DLD1 (cell line): ENCODE data around the gene C6orf58.

Experiments used
- in situ Hi-C: cut with HindIII; loops from 2 replicates; pipeline ENCODE4 v1.10.0; 2017; ENCODE audit warnings: low sequenced_read_pairs

Gene C6orf58

DNA sequence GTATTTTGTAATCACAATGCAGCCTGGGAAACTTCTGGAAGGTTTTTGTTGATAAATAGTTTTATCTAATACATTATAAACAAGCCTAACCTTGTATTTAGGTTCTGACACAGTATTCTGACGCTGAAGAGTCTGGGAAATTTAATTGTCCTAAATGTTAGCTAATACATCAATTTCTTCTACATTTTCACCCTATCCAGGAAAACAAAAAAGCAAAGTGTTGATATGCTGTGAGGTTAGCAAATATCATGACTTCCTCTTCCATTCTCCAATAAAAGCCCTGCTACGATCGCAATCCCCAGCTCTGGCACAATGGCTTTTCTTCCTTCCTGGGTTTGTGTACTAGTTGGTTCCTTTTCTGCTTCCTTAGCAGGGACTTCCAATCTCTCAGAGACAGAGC, at the start of gene C6orf58:
Gene C6orf58, plus strand, starts transcription at position 301 of the 400 bp plus-strand sequence. Its CDS starts 12 bp downstream, at position 313.
- in situ Hi-C loops = no loop called here

DNA sequence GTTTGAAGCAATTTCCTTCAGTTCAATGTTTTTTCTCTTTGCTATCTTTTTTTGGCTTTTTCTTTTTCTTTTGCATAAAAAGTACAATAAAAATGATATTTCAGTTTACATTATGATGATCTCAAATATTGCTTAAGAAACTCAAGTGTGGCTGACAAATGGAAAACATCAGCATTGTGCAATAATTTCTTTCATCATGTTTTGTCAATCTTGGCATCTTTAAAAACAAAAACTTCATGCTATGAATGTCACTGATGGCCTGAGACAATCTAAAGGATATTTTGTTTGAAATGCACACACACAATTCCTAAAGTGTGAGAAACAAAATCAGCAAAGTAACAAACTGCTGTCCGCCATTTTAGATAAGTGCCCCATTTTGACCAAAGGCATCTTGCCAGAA, 44.0 kb upstream of the C6orf58 start:
- in situ Hi-C loops = no loop called here

DNA sequence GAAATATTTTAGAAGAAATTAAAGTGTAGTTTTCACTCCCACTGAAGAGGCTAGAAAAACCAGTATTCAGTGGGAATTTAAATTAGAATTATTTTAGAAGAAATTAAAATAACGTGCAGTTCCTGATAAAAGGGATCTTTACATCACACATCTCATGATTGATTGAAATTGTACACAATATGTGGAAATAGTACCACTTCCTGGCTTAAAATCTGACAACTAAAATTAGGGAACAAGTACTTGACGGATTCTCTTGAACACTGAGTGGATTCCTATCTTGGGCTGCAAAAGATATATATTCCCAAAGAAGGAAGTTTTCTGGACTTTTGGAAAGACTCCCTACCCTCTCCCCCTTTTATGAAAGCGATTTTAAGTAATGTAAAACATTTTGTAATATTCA, 43.2 kb upstream of the C6orf58 start:
- in situ Hi-C loops = no loop called here

DNA sequence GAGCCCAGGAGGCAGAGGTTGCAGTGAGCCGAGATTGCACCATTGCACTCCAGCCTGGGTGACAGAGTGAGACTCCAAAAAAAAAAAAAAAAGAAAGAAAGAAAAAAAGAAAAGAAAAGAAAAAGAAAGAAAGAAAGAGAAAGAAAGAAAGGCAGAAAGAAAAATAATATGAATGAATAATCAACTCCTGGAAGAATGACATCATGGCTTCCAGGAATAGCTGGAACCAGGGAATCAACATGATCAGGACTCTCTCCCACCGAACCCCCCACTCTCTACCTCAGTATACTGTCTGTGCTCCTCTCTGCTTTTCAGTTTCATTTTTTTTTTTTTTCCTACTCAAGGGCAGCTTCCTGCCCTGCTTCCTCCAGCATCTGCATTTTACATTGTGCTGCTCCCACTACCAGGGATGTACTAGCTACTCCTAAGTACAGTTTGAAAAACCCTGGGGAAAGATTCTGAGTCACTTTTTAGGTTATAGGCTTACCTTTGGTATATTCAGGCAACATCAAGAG, 38.2 kb upstream of the C6orf58 start:
- in situ Hi-C loops = no loop called here

DNA sequence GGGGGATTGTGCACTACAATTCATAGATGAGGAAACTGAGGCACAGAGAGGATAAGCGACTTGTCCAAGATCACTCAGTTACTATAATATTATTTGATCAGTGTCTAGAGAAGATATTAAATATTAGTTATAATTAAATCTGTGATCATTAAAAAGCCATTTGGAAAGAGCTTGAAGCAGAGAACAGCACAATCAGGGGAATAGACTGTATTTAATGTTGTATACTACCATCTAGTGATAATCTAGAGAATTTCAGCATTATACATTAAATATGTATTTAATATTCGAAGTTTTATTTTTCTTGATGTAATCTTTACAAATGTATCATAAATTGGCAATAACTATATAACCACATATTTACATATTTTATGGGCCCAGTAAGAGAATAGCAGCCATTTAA, 37.7 kb upstream of the C6orf58 start:
- in situ Hi-C loops = no loop called here

DNA sequence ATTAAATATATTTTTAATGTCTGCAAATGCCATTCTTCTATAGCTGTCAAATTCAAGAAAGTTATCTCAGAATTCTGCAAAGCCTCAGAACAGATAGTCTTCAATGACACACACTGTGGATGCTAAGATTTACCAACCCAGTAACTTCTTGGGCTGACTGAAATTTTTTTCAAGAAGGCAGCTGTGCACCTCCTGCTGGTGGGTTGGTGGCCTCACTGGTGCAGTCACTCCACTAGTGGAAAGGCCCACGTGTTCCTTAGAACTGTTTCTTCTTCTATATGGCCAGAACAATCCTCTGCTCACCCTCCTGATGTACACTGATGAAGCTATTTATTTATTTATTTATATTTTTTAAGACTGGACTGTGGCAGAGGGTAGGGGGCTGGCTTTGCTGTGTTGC, 29.8 kb upstream of the C6orf58 start:
- in situ Hi-C loops = no loop called here

DNA sequence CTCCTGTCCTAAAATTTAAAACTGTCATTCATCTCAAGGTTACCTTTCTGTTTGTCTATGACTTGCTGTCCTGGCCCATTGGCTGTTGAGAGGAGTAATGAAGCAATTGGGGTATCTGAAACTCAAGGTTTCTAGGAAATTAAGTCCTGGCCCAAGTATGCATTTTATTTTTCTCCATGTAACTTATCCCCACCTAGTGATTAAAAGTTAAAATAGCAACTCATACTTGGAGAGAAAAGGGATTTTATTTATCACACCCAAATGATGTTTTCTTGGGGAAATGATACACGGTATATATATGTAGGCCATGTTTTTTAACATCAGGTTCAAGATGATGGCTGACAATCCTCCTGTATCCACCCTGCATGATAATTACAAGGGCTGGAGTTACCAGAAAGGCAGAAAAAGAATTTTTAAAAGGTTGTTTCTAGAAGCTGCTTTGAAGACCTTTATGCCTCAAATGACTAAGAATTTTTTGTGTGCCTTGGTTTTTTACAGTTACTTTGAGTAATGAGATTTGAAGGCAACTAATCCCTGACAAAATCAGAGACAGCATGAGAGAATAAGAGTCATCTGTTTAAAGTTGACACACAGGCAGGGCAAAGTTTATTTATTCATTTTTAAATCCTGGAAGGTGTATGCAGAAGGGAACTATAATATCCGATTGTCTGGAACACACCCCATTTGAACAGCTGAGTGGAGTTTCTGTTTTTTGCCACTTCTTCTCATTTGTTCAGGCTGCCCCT, 28.9 kb upstream of the C6orf58 start:
- in situ Hi-C loops = no loop called here

DNA sequence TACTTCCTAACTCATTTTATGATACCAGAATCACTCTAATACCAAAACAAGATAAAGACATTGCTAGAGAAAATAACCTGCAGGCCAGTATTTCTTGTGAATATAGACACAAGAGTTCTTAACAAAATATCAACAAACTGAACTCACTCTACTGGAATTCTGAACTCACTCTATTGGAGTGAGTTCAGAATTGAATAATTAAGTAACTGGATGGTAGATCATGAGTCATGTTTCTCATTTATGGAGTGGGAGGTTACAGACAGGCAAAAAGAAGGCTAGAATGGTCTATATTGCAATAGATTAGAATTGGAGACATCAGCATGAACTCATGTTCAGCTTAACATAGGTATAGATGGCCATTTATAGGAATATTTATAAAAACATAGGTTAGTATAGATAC, 26.6 kb upstream of the C6orf58 start:
- in situ Hi-C loops = no loop called here

DNA sequence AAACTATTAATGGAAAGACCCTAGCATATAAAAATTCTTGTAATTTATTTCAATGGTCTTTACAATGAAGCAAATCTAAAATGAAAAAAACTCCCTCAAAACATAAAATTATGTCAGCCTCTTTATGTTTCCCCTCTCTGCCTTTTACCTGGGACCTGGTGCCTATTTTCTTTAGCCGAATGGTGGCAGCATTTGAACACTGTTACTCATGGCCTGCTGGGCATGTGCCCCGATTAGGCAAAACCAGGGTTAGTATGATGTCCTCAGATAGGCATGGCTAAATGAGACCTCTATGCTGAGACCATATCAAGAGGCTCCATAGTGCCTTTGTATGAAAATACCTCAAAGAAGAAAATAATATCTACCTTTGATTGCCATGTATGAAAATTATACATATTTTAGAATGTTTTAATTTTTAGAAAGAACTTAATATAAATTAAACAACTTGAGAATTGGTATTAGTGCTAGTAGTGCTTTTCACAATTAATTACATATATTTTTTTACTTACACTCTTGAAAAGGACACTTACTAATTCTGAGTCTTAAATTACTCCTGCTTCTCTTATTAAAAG, 22.5 kb upstream of the C6orf58 start:
- in situ Hi-C loops = no loop called here

DNA sequence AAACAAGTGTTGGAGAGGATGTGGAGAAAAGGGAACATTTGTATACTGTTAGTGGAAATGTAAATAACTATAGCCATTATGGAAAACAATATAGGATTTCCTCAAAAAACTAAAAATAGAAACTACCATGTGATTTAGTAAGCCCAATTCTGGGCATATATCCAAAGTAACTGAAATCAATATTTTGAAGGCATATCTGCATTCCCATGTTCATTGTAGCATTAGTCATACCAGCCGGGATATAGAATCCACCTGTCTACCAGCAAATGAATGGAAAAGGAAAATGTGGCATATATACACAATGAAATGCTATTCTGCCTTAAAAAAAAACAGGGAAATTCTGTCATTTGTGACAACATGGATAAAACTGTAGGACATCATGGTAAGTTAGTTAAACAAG, 15.3 kb upstream of the C6orf58 start:
- in situ Hi-C loops = no loop called here

DNA sequence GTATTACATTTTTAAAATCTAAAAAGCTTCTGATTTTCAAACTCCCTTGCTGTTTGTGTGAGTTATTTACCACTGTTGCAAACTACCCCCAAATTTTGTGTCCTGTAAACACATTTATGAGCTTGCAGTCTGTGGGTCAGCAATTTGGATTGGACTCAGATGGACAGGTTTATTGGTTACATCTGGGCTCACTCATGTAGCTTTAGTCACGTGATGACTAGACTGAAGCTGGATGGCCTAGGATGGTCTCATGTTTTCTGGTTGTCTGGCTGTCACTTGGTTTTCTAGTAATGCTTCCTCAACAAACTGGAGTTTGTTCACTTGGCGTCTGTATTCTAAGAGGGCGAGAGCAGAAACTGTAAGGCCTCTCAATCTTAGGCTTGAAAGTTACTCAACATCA, 12.2 kb upstream of the C6orf58 start:
- in situ Hi-C loops = no loop called here

DNA sequence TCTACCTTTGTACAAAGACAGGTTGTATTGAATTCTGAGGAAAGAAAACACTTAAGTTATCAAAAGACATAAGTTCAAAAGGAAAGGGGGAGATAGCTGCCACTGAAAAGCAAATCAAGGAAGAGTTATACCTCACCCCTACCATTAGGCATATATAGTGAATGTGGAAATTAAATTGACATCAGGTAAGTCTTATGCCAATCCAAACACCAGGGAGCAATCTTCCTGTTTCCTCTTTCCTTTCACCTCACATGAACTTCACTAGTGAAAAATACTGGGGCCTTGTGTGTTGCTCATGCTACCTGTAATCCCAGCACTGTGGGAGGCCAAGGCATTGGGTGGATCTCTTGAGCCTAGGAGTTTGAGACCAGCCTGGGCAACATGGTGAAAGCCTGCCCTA, 10.9 kb upstream of the C6orf58 start:
- in situ Hi-C loops = no loop called here

DNA sequence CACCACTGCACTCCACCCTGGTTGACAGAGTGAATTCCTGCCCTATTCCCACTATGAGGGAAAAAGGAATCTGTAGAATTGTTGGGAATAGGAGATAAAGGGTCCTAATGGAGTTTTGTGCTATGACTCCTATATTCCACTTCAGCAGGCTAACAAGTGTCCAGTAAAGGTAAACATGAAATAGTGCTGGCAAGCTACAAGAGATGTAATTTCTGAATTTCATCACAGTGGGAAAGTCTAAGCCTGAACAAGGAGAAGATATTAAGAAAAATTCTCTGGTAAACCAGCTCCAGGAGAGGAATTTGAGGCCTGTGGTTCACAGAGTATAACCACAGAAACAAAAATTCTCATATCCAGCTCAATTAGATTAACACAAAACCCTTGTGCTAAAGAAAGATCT, 10.3 kb upstream of the C6orf58 start:
- in situ Hi-C loops = no loop called here

DNA sequence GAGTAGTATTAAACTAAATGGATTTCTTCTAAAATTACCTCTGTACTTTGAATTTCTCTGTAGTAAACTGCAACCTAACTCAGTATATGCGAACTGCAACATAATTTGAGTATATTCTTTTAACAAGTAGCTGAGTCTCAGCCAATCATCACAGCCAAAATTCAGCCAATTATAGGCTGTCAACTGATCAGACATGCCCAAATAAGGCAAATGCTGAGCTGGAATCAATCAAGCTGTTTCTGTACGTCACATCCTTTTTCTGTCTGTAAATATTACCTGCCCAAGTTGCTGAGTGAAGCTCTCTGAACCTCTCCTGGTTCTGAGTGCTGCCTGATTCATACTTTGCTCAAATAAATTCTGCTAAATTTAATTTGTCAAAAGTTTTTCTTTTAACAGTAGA, 9.5 kb upstream of the C6orf58 start:
- in situ Hi-C loops = no loop called here

DNA sequence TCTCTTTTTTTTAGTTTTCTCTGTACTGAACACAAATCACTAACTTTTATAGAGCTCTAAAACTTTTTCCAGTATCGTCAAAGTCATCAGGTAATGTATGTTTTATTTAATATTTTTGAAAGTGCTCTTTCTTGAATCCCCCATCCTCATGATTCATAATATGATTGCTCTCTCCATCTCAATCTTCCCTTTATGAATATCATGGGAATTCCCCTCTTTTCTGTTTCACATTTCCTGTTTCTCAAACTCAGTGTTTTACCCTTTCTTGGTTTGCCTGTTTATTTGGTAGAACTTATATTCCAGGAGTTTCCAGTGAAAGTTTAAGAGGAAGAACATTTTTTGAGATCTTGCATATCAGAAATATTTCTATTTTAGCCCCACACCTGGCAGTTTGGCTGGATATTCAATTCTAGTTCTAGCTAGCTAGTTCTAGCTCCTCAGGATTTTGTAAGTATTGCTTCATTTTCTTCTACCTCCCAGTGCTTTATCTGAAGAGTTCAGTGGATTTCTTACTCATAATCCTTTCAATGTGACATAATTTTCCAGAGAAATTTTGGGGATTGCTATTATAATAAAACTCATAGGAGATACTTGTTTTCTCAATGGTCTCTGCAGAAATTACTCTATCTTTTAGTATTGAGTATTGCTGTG, 6.1 kb upstream of the C6orf58 start:
- in situ Hi-C loops = no loop called here

DNA sequence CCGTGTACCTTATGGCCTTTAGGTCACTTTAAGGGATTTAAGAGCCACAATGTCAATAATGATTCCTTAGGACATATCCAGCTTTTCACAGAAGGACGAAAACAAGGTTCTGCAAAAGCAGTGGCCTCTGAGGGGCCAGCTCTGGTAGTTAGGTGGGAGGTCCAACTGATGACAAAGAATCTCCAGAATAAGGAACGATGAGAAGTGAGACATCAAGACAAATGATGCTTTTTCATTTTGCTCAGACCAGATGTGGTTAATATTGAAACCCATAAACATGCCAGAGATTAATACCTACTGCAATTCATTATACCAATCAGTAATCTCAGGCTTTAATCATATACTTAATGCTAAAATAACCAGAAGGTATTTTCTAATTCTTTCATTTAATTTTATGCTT, 1.9 kb downstream of the C6orf58 start:
- in situ Hi-C loops = no loop called here

DNA sequence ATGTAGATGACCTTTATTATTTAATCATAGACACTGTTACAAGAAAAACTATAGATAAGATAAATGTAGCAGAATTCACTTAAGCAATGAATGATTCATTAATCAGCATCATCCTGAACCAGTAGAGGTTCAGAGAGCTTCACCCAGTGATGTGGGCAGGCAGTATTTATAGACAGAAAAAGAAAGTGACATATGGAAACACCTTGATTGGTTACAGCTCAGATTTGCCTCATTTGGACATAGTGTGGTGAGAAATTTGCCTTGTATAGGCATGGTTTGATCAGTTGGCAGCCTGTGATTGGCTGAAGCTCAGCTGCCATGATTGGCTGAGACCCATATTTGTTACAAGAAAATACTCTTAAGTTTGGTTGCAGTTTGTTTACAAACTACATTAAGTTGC, 4.6 kb downstream of the C6orf58 start:
- in situ Hi-C loops = no loop called here

DNA sequence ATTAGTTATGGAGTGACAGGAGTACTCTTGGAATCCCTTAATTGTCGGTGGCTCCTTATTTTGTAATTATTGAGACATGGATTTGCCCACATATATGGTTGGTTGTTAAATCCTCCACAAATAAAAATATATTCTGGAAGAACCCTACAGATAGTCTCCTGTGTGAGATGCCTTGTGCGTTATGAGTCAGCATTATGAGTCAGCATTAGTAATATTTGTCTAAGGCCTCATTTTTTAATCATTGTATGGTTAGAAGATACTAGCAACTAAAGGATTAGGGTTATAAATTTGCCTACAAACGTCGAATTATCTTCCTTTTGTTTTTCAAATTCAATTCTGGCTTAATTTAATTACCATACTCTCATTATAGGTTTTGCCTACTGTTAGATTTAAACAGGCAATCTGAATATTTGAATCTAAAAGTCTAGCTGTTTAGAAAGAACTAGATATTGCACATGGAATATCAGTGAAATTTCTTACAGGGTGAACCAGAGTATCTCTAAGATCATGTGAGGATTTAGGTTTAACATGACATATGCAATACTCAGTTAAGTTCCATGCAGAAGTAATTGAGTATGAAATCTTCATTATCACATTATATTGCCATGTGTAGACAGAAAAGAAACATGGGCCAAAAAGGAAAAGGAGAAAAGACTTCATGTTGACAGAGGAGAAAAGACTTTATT, 5.9 kb downstream of the C6orf58 start:
- in situ Hi-C loops = no loop called here

DNA sequence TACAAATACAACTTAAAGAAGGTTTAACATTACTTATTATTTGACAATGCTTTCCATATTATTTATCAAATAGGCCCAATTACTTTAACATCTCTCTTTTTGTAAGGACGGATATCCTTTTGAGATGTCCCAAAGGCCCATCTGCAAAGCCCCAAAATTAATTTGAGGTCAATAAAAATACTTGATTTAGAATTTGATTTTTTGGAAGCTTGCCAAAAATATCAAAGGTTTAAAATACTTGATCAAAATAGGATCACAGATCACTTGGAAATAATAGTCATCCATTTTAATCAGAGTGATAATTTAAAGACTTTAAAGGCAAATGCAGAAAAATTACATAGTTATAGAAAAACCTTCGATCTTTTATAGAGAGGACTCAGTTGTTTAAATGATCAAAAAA, 8.1 kb downstream of the C6orf58 start:
- in situ Hi-C loops = no loop called here

DNA sequence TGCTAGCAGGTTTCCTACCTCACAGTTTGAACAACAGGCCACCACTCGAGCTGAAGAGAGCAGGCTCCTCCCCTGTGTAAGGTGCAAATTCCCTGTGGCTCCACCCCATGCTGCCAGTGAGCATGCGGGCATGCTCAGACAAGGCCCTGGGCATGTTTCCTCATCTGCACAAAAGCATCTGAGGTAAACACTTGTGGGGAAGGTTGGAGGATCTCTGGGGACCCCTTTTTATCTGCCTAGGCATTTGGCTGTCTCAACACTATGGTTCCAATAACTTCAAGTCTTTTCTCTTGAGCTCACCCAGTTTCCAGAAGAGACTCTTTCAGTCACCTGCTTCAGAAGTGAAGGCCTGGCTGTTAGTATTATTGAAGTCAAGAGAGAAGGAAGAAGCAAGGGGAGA, 9.4 kb downstream of the C6orf58 start:
- in situ Hi-C loops = no loop called here

DNA sequence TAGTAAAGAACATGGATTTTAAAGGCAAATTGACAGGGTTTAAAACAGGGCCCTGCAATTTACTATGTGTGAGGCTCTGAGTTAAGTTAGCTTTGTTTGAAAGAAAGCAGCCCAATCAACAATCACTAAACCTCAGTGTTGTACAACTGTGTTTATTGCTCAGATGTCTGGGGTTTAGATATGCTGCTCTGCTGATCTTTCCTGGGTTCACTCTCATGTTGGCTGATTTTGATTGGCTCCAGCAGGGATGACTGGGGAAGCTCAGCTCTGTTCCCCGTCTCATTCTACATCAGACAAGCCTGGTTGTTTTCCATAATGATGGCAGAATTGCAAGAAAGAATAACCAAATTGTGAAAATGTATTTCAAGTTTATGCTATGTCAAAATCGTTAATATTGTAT, 10.9 kb downstream of the C6orf58 start:
- in situ Hi-C loops = no loop called here

DNA sequence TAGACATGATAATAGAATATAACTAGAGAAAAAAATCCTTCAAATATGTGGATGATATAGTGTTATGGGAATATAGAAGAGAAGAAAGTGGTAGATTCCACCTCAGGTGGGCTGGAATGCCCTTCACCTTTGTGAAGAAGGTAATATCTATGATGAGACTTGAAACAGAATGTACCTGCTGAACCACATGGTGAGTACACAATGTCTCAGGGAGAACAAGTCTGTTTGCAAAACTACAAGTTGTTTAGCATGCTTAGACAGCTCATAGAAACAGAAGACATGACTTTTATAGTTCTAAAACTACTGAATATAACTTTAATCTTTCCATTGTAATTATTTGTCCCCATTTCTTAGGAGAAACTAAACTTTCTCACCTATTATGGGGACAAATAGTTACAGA, 12.2 kb downstream of the C6orf58 start:
- in situ Hi-C loops = no loop called here
